ENCODE data around the gene RGS14.
"Not testable (repeated sequence)": the region's sequence is repeated elsewhere in the genome, so short reads cannot be mapped to it uniquely, and the experiment has no call there.

RGS14 gene

GRCh38 chr5:177366528-177367322 lies 9.0 kb downstream of the RGS14 start:
- DNase-seq = peak; percentile 71

DNA sequence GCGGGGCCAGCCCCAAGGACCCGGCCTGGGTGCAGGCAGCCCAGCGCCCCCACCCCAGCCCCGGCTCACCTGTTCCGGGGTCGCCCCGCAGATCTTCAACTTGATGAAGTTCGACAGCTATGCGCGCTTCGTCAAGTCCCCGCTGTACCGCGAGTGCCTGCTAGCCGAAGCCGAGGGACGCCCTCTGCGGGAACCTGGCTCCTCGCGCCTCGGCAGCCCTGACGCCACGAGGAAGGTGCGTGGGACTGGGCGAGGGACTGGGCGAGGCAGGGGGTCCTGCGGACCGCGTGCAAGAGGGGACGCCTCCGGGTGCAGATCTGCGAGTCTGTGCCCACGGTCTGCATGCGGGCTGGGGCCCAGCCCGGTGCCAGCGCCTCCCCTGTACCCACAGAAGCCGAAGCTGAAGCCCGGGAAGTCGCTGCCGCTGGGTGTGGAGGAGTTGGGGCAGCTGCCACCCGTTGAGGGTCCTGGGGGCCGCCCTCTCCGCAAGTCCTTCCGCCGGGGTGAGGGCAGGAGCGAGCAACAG lies 9.7 kb downstream of the RGS14 start:
- DNase-seq = no peak

- DNase-seq = no peak
Observed at GRCh38 chr5:177367981-177368868, 10.5 kb downstream of the RGS14 start.

DNA sequence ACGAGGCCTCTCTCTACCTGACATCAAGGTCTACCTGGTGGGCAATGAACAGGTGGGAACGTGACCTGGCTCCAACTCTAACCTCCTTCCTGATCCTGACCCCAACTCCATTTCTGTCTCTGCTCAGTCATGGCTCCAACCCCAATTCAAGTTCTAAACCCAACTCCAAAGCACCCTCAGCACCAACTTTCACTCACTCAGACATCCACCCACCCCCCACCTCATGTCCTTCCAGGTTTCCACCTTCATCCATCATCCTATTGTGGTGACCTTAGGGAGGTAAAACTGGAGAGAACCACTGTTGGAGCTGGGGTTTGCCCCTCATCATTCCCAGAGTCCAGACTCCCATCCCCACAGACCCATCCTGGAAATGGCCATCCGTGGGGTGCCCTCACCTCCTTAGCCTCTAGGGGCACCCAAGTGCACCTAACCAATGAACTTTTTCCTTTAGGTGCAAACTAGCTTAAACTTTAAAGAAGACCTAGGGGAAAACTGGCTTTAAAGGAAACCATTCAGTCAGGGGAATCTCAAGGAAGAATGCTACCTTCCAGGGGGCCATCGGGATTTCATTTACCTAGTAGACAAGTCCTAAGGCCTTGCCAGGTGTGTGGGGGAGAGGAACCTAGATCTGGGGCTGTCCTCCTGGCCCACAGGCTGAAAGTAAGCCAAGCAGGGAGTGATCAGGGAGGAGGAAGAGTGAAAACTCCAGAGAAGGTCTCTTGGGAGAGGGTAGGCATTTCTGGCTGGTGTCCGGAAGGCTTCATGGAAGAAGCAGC lies 11.3 kb downstream of the RGS14 start:
- DNase-seq = no peak

GRCh38 chr5:177369645-177370440 lies 12.1 kb downstream of the RGS14 start:
- DNase-seq = no peak

- DNase-seq = peak; percentile 81
Observed at GRCh38 chr5:177370488-177371119, 12.9 kb downstream of the RGS14 start.

DNA sequence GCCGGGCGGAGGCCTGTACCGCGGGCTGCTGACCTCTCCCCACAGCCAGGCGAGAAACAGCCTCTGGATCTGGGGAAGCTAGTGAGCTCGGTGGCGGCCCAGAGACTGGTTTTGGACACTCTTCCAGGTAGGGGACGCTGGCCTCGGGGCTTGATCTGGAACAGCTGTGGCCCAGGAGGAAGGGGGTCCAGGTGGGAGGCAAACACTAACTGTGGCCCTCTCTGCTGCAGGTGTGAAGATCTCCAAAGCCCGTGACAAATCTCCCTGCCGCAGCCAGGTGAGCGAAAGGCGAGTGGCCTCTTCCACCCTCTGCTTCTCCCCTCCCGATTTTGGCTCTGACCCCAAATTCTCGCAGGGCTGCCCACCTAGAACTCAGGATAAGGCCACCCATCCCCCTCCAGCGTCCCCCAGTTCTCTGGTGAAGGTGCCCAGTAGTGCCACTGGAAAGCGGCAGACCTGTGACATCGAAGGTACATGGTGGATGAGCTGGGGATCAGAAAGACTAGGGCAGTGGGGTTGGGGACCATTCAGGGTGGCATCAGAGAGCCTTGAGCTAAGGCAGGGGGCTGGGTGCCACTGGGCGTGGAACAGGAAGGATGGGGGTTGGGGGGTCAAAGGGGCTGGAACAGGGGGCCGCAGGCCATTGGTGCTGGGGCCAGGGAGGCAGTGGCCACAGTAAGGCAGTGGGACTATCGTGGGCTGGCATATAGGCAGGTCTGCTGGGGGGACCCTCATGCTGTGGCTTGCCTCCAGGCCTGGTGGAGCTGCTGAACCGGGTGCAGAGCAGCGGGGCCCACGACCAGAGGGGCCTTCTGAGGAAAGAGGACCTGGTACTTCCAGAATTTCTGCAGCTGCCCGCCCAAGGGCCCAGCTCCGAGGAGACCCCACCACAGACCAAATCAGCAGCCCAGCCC lies 13.7 kb downstream of the RGS14 start:
- DNase-seq = no peak

DNA sequence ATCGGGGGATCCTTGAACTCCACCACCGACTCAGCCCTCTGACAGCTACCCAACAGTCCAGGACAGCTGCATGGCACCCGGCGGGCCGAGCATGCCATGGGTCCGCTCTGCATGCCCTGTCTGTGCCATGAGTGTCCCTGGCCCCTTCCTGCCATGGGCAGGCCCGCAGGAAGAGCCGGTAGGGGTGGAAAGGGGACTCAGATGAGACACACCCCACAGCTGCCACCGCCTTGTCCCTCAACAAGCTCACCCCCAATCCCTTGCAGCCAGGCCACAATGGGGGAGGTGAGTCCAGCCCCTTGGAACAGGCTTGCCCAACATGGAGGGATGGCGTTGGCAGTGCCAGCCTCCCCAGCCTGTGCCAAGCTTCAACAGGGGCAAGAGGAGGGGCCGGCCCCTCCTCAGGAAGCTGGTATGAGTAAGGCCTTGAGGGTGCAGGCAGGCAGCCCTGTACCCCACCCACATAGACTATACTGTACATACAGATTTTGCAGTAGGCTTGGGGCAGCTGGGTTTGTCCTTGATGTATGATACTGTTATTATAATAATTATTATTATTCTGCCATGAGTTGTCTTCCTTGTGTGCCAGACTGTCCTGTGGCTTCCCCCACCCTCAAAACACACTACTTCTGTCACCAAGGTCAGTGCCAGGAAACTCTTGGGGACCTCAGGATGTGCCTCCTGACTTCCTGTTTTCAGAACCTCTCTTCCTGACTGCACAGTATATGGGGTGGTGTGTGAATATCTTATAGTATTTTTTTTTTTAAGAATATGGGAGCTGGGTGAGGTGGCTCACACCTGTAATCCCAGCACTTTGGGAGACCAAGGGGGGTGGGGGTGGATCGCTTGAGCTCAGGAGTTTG lies 14.5 kb downstream of the RGS14 start:
- DNase-seq = no peak

DNA sequence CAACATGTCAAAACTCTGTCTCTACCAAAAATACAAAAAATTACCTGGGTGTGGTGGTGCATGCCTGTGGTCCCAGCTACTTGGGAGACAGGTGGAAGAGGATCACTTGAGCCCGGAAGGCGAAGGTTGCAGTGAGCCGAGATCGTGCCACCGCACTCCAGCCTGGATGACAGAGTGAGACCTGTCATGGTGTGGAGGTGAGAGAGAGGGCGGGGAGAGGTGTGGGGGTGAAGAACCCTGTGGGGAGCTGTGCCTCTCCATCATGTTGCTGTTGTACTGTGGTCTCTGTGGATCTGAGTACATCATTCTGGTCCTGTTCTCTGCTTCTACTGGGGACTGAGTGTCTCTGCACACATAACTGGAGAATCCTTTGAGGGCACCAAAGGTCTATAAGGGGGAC lies 15.2 kb downstream of the RGS14 start:
- no peak for DNase-seq

DNA sequence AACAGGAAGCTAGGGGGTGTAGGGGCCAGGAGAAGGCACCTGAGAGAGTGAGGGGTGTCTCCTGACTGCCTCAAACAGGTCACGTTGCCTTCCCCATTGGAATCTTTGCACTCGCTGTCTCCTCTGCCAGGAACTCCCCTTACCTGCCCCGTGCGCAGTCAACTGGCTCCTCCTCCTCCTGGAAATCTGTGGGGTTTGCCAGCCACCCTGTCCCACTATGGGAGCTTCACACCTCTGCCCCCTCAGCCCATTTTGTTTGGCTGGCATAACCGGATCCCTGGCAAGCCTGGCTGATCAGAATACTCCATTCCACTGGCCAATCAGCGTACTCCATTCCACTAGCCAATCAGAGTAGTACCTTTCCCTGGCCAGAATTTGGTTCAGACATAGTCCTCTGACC lies 16.1 kb downstream of the RGS14 start:
- DNase-seq = no peak

DNA sequence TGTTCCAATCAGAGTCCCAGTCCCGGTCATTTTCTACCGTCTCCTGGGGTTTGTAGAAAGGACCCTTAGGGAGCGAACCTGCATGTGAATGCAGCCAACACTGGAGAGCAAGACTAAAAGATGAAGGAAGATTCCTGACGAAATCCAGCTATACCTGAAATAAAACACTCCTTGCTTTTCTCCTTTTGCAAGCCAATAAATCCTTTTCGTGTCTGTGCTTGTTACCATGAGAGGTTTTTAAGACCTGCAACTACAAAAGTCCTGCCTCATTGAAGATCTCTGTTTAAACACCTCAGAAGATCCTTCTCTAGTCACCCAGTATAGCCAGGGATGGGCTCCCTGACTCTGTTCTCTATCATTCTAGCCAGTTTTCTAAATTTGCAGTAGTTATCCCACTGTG lies 16.5 kb downstream of the RGS14 start:
- DNase-seq = no peak

- not testable (repeated sequence) for DNase-seq
Observed at GRCh38 chr5:177375516-177375915, 17.8 kb downstream of the RGS14 start.

GRCh38 chr5:177376107-177376506 lies 18.4 kb downstream of the RGS14 start:
- no peak for DNase-seq

- DNase-seq = no peak
Observed at GRCh38 chr5:177377851-177378776, 20.4 kb downstream of the RGS14 start.

DNA sequence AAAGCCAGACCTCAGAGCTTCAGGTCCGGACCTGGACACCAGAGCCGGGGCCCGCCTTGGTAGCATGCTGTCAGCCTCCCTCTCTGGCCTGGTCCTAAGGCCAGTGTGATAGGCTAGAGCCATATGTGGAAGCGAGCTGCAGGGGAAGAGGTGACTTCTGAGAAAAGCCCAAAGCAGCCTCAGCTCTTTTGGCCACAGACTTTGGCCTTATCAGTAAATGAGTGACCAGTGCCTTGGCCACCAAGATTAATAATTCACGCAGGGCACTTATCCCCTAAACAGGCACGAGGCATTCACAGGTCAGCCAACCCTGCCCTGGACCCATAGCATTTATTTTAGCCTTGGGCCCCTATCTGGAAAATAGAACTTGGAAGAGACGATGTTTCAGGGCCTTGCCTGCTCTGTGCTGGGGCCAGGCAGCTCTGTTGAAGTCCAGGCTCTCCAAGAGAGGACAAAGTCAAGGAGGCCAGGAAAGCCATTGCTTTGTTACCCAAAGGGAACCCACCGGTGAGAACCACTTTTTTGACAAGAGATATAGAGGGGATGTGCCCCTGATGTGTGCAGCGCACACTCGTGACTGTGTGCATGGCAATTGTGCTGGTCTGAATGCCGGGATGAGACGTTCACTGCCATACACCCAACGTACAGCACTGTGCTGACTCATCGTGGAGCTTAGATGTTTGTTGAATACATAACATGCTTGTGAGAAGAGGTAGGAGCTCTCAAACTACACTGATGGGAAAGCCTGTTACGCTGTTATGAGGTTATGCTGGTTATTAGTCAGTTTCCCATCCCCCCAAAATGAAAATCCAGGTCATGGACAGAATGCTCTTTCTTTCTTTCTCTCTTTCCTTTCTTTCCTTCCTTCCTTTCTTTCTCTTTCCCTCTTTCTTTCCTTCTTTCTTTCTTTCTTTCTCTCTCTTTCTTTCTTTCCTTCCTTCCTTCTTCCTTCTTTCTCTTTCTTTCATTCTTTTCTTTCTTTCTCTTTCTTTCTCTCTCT lies 21.5 kb downstream of the RGS14 start:
- no peak for DNase-seq

GRCh38 chr5:177380805-177381126 lies 23.0 kb downstream of the RGS14 start:
- DNase-seq = no peak

DNA sequence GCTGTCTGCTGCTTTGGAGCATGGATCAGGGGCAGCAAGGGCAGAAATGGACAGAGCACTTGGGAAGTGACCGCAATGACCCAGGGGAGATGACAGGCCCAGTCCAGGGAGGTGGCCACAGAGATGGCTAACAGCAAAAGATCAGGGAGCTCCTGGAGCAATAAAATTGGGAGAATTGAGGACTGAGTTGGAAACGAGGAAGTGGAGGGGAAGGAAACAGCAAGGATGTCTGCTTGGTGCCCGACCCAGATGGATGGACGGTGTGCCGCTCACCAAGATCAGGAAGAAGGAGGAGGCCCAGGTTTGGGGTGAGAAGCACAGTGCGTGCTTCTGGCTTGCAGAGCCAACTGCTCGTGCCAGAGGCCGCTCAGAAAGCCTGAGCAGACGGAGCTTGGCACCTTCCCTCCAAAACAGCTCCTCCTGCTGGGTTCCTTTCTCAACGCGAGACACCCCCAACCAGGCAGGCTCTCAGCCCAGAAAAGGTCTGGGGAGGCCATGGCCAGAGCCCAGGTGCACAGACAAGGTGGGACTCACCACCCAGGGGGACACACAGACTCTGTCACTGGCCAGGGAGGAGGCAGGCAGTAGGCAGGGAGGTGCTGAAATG lies 24.8 kb downstream of the RGS14 start:
- no peak for DNase-seq
